Caco-2 (cell line): ENCODE results near the gene DMRT1. TPM values are rescaled to one million over a fixed set of nuclear protein-coding genes. Genes with fewer than 3 reads are reported as not detected.

Experiments used
- BruUV-seq: library from RNA; stranded (reverse); fragments of 400-500 nt; replicated peaks from 2 replicates; lab custom pipeline; 2021; lab: Mats Ljungman, UMichigan
- CTCF ChIA-PET: fragments of 300-600 bp; sonication (Branson Sonifier 250); formaldehyde crosslinking; loops from one replicate; lab custom pipeline; 2022; ENCODE audit warnings: antibody characterized with exemption; lab: Charles Lee
- POLR2A ChIA-PET: fragments of 300-600 bp; sonication (Branson Sonifier 250); formaldehyde crosslinking; loops from one replicate; lab custom pipeline; 2022; ENCODE audit warnings: antibody characterized with exemption; lab: Charles Lee
- DNase-seq, 2 experiments: peaks; one replicate each; pipeline versions ENCODE4 v3.0.0 to v3.0.0-alpha.2; 2020 to 2022
- H3K27me3 ChIP-seq: replicated peaks from 2 replicates; pipeline ENCODE4 v1.6.0; 2011; ENCODE audit warnings: low read length; ENCODE audit not compliant: control insufficient read depth, insufficient read depth
- H3K36me3 ChIP-seq: 2 replicates; pipeline ENCODE4 v1.5.1; 2011; ENCODE audit warnings: low read length; ENCODE audit not compliant: control insufficient read depth, insufficient read depth
- H3K4me1 ChIP-seq: fragments of 250-450 bp; sonication (Bioruptor Pico); 2 replicates; pipeline ENCODE4 v1.5.1; 2020; ENCODE audit warnings: mild to moderate bottlenecking
- H3K4me3 ChIP-seq: 2 replicates; pipeline ENCODE4 v1.5.1; 2011; ENCODE audit warnings: low read depth, mild to moderate bottlenecking, control low read depth, low read length
- H3K9me3 ChIP-seq: fragments of 250-450 bp; sonication (Bioruptor Pico); 2 replicates; pipeline ENCODE4 v1.5.1; 2020; ENCODE audit warnings: mild to moderate bottlenecking, moderate library complexity
- H3K27ac Mint-ChIP-seq: one replicate; pipeline ENCODE4 v1.8.0; 2022; ENCODE audit warnings: mixed read lengths; ENCODE audit not compliant: unreplicated experiment
- H3K27me3 Mint-ChIP-seq: one replicate; pipeline ENCODE4 v1.8.0; 2022; ENCODE audit warnings: mixed read lengths; ENCODE audit not compliant: insufficient read depth, unreplicated experiment
- H3K36me3 Mint-ChIP-seq: one replicate; pipeline ENCODE4 v1.8.0; 2022; ENCODE audit warnings: mild to moderate bottlenecking, mixed read lengths; ENCODE audit not compliant: insufficient read depth, unreplicated experiment
- H3K4me1 Mint-ChIP-seq: one replicate; pipeline ENCODE4 v1.8.0; 2022; ENCODE audit warnings: low read depth, mixed read lengths; ENCODE audit not compliant: unreplicated experiment
- H3K4me3 Mint-ChIP-seq: one replicate; pipeline ENCODE4 v1.8.0; 2022; ENCODE audit warnings: mild to moderate bottlenecking, moderate library complexity, mixed read lengths; ENCODE audit not compliant: unreplicated experiment
- H3K9me3 Mint-ChIP-seq: one replicate; pipeline ENCODE4 v1.8.0; 2022; ENCODE audit warnings: mixed read lengths; ENCODE audit not compliant: unreplicated experiment
- intact Hi-C: fragments of 100-400 bp; cut with micrococcal nuclease; formaldehyde crosslinking; loops from one replicate; pipeline ENCODE4 v1.10.0; 2022; ENCODE audit not compliant: unreplicated experiment
- total RNA-seq: library from RNA; stranded (reverse); gene quantifications from 2 replicates; pipeline ENCODE4 v1.2.3, GENCODE V29; 2022
- TF ChIP-seq, protein P1 (sequence below), 2 experiments: fragments of 200-600 bp in 1 of 2; IDR thresholded peaks; 1 replicate in 1 of 2; 2 replicates in 1 of 2; pipeline versions ENCODE4 v1.5.1 to v1.8.0; 2011 to 2022; ENCODE audit warnings: antibody characterized with exemption in 1 of 2, control low read depth in 1 of 2, inconsistent platforms in 1 of 2, low read depth in 1 of 2, low read length in 1 of 2, mild to moderate bottlenecking in 1 of 2, moderate library complexity in 1 of 2; ENCODE audit not compliant: insufficient read depth in 1 of 2, severe bottlenecking in 1 of 2, unreplicated experiment in 1 of 2

Gene DMRT1
- total RNA-seq, 1 experiment from 2014 or later, result not detected

- no peak for DNase-seq
- Mint-ChIP-seq H3K4me3 (no peak overlapping the region), H3K9me3 (no peaks in the 10 kb centered on the region), H3K27me3 (peaks cover 8% of the 10 kb centered on the region), H3K27ac (no peak overlapping the region), H3K36me3 (no peaks in the 10 kb centered on the region), H3K4me1 (no peaks in the 10 kb centered on the region)
- no peaks in the 10 kb centered on the region for H3K36me3 ChIP-seq
- no peaks in the 10 kb centered on the region for H3K27me3 ChIP-seq
- BruUV-seq, result no TSS peak
- no peak overlapping the region for H3K4me3 ChIP-seq
- CTCF ChIA-PET, result no interaction called here
- POLR2A ChIA-PET, result no interaction called here
- intact Hi-C loops, result loop anchor here (5.0 kb wide), 1 partner anchor 608 kb away; no protein-coding TSS in a partner anchor
- H3K9me3 ChIP-seq, result no peaks in the 10 kb centered on the region
- TF ChIP-seq, protein P1, sequence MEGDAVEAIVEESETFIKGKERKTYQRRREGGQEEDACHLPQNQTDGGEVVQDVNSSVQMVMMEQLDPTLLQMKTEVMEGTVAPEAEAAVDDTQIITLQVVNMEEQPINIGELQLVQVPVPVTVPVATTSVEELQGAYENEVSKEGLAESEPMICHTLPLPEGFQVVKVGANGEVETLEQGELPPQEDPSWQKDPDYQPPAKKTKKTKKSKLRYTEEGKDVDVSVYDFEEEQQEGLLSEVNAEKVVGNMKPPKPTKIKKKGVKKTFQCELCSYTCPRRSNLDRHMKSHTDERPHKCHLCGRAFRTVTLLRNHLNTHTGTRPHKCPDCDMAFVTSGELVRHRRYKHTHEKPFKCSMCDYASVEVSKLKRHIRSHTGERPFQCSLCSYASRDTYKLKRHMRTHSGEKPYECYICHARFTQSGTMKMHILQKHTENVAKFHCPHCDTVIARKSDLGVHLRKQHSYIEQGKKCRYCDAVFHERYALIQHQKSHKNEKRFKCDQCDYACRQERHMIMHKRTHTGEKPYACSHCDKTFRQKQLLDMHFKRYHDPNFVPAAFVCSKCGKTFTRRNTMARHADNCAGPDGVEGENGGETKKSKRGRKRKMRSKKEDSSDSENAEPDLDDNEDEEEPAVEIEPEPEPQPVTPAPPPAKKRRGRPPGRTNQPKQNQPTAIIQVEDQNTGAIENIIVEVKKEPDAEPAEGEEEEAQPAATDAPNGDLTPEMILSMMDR (IDR thresholded peaks at IDR 0.05; ENCODE audit: insufficient read depth in 1 of 2, low read depth in 1 of 2, low read length in 1 of 2, severe bottlenecking in 1 of 2, unreplicated experiment in 1 of 2), result no peak
- no peaks in the 10 kb centered on the region for H3K4me1 ChIP-seq
Observed at GRCh38 chr9:1014640-1015039, 173.1 kb downstream of the DMRT1 start.

DNA sequence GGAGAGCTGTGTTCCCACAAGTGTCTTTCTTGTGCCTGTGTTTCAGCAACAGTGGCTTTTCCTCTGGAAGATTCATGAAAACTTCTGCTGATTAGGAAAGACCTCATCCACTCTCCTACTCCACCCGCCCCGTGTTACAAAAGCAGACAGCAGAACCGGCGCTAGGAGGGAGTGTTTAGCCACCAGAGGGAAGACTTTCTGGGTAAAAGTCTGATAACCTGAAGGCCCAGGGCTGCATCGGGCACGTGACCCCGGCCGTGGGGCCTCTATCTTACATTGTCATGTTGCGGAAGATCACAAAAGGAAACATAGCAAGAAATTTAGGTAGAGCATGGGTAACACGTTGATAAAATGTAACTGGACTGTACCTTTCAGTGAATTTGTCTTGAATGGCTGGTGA lies 176.6 kb downstream of the DMRT1 start:
- no TSS peak for BruUV-seq
- Histone ChIP-seq H3K9me3 (no peaks in the 10 kb centered on the region), H3K4me1 (no peaks in the 10 kb centered on the region), H3K36me3 (no peaks in the 10 kb centered on the region), H3K4me3 (no peak overlapping the region), H3K27me3 (no peaks in the 10 kb centered on the region)
- DNase-seq, result peak; percentile 49 to 57
- no peaks in the 10 kb centered on the region for H3K9me3 Mint-ChIP-seq
- POLR2A ChIA-PET, result no interaction called here
- CTCF ChIA-PET, result no interaction called here
- intact Hi-C loops, result loop anchor here (1.0 to 5.0 kb wide), 4 partner anchors 319 to 604 kb away; no protein-coding TSS in a partner anchor
- no peaks in the 10 kb centered on the region for H3K36me3 Mint-ChIP-seq
- TF ChIP-seq, protein P1 (IDR thresholded peaks at IDR 0.05; ENCODE audit: insufficient read depth in 1 of 2, low read depth in 1 of 2, low read length in 1 of 2, severe bottlenecking in 1 of 2, unreplicated experiment in 1 of 2), result peak; percentile 37 to 51
- H3K4me1 Mint-ChIP-seq, result no peaks in the 10 kb centered on the region
- H3K4me3 Mint-ChIP-seq, result no peak overlapping the region
- no peak overlapping the region for H3K27ac Mint-ChIP-seq
- H3K27me3 Mint-ChIP-seq, result peaks cover 8% of the 10 kb centered on the region

Other genes starting within 250 kb of the DMRT1 start
- not detected in 2 replicates for gene DMRT3, start 135.0 kb downstream of the DMRT1 start, total RNA-seq
- 0.61 and 0.70 TPM in 2 replicates for gene DMRT2, start 208.7 kb downstream of the DMRT1 start, total RNA-seq